ENCODE measurements around the gene HTR6.
"Not testable (repeated sequence)": the region's sequence is repeated elsewhere in the genome, so short reads cannot be mapped to it uniquely, and the experiment has no call there.

Gene HTR6

DNA sequence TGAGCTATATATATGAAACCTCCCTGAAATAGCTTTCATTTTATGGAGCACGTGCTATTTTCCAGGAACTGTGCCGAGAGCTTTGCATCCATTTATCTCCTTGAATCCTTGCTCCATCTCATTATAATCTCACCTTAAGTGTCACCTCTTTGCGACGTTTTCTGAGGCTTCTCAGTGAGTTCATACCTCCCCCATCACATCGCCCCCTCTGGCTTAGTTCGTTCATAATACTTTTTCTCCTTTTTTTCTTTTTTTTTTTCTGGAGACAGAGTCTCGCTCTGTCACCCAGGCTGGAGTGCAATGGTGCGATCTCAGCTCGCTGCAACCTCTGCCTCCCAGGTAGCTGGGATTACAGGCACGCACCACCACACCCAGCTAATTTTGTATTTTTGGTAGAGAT is 25.4 kb upstream of the HTR6 start:
- DNase-seq (ENCODE audit: low spot score) = not testable (repeated sequence)

GRCh38 chr1:19639999-19640362 is 24.7 kb upstream of the HTR6 start:
- no peak for DNase-seq (ENCODE audit: low spot score)

GRCh38 chr1:19640363-19641316 is 24.0 kb upstream of the HTR6 start:
- no peak for DNase-seq (ENCODE audit: low spot score)

- no peak for DNase-seq (ENCODE audit: low spot score)
These were observed 21.6 kb upstream of the HTR6 start for GRCh38 chr1:19643121-19643520.

GRCh38 chr1:19643602-19644394 is 20.9 kb upstream of the HTR6 start, which contains the start of gene NBL1:
TSS of gene NBL1 (plus strand) at chr1:19644311. CDS start at chr1:19655031, 10,720 bp downstream.
- DNase-seq (ENCODE audit: low spot score) = peak; percentile 38

DNA sequence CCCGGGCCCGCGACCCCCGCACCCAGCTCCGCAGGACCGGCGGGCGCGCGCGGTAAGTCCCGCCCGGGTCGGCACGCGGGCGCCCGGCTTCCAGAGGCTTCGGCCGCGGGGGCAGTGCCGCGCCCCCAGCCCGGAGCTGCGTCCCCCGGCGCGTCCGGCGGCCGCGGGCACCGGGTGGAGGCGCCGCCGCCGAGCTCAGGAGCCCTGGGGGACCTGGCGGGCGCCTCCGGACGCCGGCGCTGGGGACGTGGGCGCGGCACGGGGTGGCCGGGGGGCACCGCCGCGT is 20.3 kb upstream of the HTR6 start:
- no peak for DNase-seq (ENCODE audit: low spot score)

DNA sequence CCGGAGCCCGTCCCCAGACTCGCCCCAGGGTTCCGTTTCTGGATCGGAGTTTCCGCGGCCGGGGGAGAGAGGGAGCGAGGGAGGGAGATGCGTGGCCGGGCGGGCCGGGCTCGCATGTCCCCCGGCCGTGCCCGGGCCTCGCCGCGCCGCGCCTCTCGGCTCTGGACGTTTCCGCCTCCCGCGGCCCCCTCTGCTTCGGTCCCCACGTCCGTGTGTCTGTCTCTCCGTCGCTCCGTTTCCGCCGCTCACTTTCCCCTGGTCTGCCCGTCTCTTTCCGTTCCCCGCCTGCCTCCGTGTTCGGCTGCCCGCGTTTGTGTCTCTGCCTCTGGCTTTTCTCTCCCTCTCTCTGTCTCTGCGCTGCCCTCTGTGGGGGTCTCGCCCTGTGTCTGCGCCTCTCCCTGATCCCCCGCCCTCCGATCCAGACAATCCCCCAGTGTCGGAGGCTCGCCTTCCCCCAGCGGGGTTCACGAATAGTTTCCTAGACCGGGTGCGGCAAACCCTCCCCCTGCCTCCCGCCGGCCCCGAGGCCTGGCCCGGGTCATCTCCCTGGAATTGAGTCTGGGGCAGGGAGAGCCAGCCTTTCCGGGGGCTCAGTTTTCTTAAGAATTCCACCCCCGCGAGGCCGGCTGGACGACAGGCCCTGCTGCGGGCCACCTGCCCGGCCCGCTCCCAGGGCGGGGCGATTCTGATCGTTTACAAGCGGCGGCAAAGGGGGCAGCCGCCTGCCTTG is 19.8 kb upstream of the HTR6 start:
- DNase-seq (ENCODE audit: low spot score) = no peak

GRCh38 chr1:19645411-19646251 is 19.0 kb upstream of the HTR6 start:
- DNase-seq (ENCODE audit: low spot score) = no peak

DNA sequence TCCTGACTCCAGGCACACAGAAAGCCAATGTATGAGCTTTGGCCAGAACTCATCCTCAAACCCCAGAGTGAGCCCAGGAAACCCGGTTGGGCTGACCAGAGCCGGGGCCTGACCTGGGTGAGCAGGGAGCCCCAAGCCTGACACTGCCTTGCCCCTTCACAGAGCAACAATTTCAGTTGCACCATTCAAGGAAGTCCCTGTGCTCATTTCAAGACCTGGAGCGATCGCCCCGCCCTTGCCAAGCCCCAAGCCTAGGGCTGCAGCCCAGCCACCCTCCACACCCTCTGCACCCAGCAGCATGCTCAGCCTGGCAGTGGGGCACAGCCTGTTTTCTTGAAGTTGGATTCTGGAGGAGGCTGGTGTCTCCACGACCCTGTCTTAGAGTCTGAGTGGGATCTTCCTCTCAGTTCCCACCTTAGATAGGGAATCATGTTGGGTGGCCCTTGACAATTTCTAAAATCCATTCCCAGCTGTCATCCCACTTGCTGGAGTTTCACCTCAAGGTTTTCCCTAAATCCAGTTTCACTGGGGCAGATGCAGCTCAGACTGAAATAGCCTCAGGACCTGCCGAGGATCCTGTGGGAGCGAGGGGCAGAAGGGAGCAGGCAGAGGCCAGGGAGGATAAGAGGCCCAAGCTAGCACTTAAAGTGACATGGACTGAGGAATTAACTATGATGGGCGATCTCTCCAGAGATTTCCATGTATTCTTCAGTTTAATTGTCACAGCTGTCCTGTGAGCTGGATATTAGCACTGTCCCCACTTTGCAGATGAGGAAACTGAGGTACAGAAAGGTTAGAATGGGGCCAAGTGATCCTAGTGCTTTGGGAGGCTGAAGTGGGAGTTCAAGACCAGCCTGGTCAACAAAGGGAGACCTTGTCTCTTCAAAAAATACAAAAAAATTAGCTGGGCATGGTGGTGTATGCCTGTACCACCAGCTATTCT is 18.0 kb upstream of the HTR6 start:
- no peak for DNase-seq (ENCODE audit: low spot score)

GRCh38 chr1:19647643-19648042 is 17.0 kb upstream of the HTR6 start:
- no peak for DNase-seq (ENCODE audit: low spot score)

GRCh38 chr1:19648239-19648638 is 16.4 kb upstream of the HTR6 start:
- no peak for DNase-seq (ENCODE audit: low spot score)

- no peak for DNase-seq (ENCODE audit: low spot score)
These were observed 16.0 kb upstream of the HTR6 start for GRCh38 chr1:19648689-19649088.

GRCh38 chr1:19650416-19651140 is 14.1 kb upstream of the HTR6 start:
- DNase-seq (ENCODE audit: low spot score) = no peak

DNA sequence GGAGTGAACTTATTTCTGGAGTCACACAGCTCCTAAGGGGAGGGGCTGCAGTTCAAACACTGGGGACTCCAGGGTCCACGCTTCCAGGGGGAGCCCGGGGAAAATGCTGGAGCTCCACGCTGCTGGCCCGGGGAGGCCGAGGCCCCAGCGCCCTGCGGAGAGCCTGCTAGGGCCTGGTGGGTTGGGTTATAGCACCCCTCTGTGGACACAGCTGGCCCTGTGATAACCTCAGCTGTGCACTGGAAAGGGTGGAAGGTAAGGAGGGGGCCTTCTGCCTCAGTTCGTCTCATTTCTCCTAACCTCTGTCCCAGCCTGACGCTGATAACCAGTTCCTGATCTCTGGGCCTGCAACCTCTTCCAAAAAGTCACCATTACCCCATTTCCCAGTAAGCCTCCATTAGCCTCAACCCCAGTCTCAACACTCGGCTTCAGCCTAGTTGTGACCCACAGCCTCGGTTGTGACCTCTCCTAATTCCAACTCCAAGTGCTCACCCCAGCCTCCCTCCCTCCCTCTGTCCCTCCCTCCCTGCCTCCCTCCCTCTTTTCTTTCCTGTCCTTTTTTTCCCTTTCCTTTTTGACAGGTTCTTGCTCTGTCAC is 13.4 kb upstream of the HTR6 start:
- peak; percentile 47 for DNase-seq (ENCODE audit: low spot score)

GRCh38 chr1:19654386-19654785 is 10.3 kb upstream of the HTR6 start:
- no peak for DNase-seq (ENCODE audit: low spot score)

GRCh38 chr1:19654886-19655717 is 9.6 kb upstream of the HTR6 start:
- DNase-seq (ENCODE audit: low spot score) = no peak

GRCh38 chr1:19655718-19656080 is 9.0 kb upstream of the HTR6 start:
- DNase-seq (ENCODE audit: low spot score) = no peak

- no peak for DNase-seq (ENCODE audit: low spot score)
These were observed 8.4 kb upstream of the HTR6 start for GRCh38 chr1:19656134-19656779.
